Measurements from ENCODE around the gene CYSLTR2. TPM values are rescaled to one million over a fixed set of nuclear protein-coding genes. Genes with fewer than 3 reads are reported as not detected.

Gene CYSLTR2
- total RNA-seq, 2 donors from 2014 or later: 0.14 to 4.0 TPM

- no peak for ATAC-seq (ENCODE audit: insufficient number of reproducible peaks, low FRiP score, low read depth)
- no peak overlapping the region for H3K4me3 ChIP-seq
- H3K27ac ChIP-seq: no peak overlapping the region
- H3K27me3 ChIP-seq (replicated peaks; ENCODE audit: insufficient read depth): no peaks in the 10 kb centered on the region
- no peaks in the 10 kb centered on the region for H3K4me1 ChIP-seq (ENCODE audit: control insufficient read depth in 1 of 2, low read depth in 2 of 2)
- no peak for DNase-seq (ENCODE audit: low spot score)
- no peaks in the 10 kb centered on the region for H3K36me3 ChIP-seq
- H3K9me3 ChIP-seq: no peaks in the 10 kb centered on the region
- no peak for TF ChIP-seq CTCF (IDR thresholded peaks at IDR 0.05)
These were observed 1.6 kb downstream of the CYSLTR2 start for GRCh38 chr13:48655291-48655690.

- Histone ChIP-seq H3K27ac (no peak overlapping the region), H3K4me1 (ENCODE audit: control insufficient read depth in 1 of 2, low read depth in 2 of 2) (no peaks in the 10 kb centered on the region), H3K9me3 (no peaks in the 10 kb centered on the region), H3K27me3 (replicated peaks; ENCODE audit: insufficient read depth) (no peaks in the 10 kb centered on the region), H3K36me3 (no peaks in the 10 kb centered on the region), H3K4me3 (no peak overlapping the region)
- no peak for ATAC-seq (ENCODE audit: insufficient number of reproducible peaks, low FRiP score, low read depth)
- TF ChIP-seq CTCF (IDR thresholded peaks at IDR 0.05): no peak
- DNase-seq (ENCODE audit: low spot score): no peak
These were observed 2.9 kb downstream of the CYSLTR2 start for GRCh38 chr13:48656608-48657007.

- Histone ChIP-seq H3K36me3 (no peaks in the 10 kb centered on the region), H3K9me3 (no peaks in the 10 kb centered on the region), H3K27ac (no peak overlapping the region), H3K27me3 (replicated peaks; ENCODE audit: insufficient read depth) (no peaks in the 10 kb centered on the region), H3K4me3 (no peak overlapping the region), H3K4me1 (ENCODE audit: control insufficient read depth in 1 of 2, low read depth in 2 of 2) (no peaks in the 10 kb centered on the region)
- TF ChIP-seq CTCF (IDR thresholded peaks at IDR 0.05): no peak
- no peak for ATAC-seq (ENCODE audit: insufficient number of reproducible peaks, low FRiP score, low read depth)
- no peak for DNase-seq (ENCODE audit: low spot score)
These were observed 6.8 kb downstream of the CYSLTR2 start for GRCh38 chr13:48660361-48661076.

- H3K27me3 ChIP-seq (replicated peaks; ENCODE audit: insufficient read depth): no peaks in the 10 kb centered on the region
- H3K4me3 ChIP-seq: no peak overlapping the region
- DNase-seq (ENCODE audit: low spot score) (no peak), ATAC-seq (ENCODE audit: insufficient number of reproducible peaks, low FRiP score, low read depth) (no peak)
- no peak overlapping the region for H3K27ac ChIP-seq
- H3K9me3 ChIP-seq: peaks cover 5% of the 10 kb centered on the region
- no peaks in the 10 kb centered on the region for H3K4me1 ChIP-seq (ENCODE audit: control insufficient read depth in 1 of 2, low read depth in 2 of 2)
- no peak for TF ChIP-seq CTCF (IDR thresholded peaks at IDR 0.05)
- no peaks in the 10 kb centered on the region for H3K36me3 ChIP-seq
These were observed 7.4 kb downstream of the CYSLTR2 start for GRCh38 chr13:48661107-48661506.

GRCh38 chr13:48662226-48662625 is 8.5 kb downstream of the CYSLTR2 start:
- Histone ChIP-seq H3K4me1 (ENCODE audit: control insufficient read depth in 1 of 2, low read depth in 2 of 2) (no peaks in the 10 kb centered on the region), H3K27me3 (replicated peaks; ENCODE audit: insufficient read depth) (no peaks in the 10 kb centered on the region), H3K36me3 (no peaks in the 10 kb centered on the region), H3K4me3 (no peak overlapping the region), H3K27ac (no peak overlapping the region), H3K9me3 (peaks cover 12% of the 10 kb centered on the region)
- DNase-seq (ENCODE audit: low spot score) (no peak), ATAC-seq (ENCODE audit: insufficient number of reproducible peaks, low FRiP score, low read depth) (no peak)
- no peak for TF ChIP-seq CTCF (IDR thresholded peaks at IDR 0.05)
